Inflammatory macrophage treated with lipopolysaccharide for 1 hour (primary cell): Measurements from ENCODE around the gene FOXP1.

ENCODE experiments used
- DNase-seq, 2 donors: peaks; one replicate each; pipeline ENCODE4 v3.0.0-alpha.2; 2020 to 2022

Gene FOXP1

GRCh38 chr3:71064291-71064955 is 519.1 kb downstream of the FOXP1 start:
- peak; percentile 34 to 52 for DNase-seq

- peak; percentile 80 to 85 for DNase-seq
Observed at GRCh38 chr3:71063773-71064290, 519.7 kb downstream of the FOXP1 start.

GRCh38 chr3:71062952-71063772 is 520.4 kb downstream of the FOXP1 start:
- DNase-seq = peak; percentile 34 to 74

GRCh38 chr3:71062037-71062932 is 521.2 kb downstream of the FOXP1 start:
- peak in 1 of 2 donors; percentile 7 for DNase-seq

- no peak for DNase-seq
Observed at GRCh38 chr3:71061581-71061980, 521.9 kb downstream of the FOXP1 start.

- no peak for DNase-seq
Observed at GRCh38 chr3:71061037-71061436, 522.5 kb downstream of the FOXP1 start.

- no peak for DNase-seq
Observed at GRCh38 chr3:71060536-71060935, 523.0 kb downstream of the FOXP1 start.

GRCh38 chr3:71057526-71057894 is 526.0 kb downstream of the FOXP1 start:
- no peak for DNase-seq

- no peak for DNase-seq
Observed at GRCh38 chr3:71056327-71056726, 527.2 kb downstream of the FOXP1 start.

- DNase-seq = no peak
Observed at GRCh38 chr3:71055257-71056001, 528.1 kb downstream of the FOXP1 start.

- no peak for DNase-seq
Observed at GRCh38 chr3:71054312-71054711, 529.2 kb downstream of the FOXP1 start.

- DNase-seq = no peak
Observed at GRCh38 chr3:71053495-71053894, 530.0 kb downstream of the FOXP1 start.

- no peak for DNase-seq
Observed at GRCh38 chr3:71052716-71053115, 530.8 kb downstream of the FOXP1 start.

GRCh38 chr3:71051893-71052687 is 531.4 kb downstream of the FOXP1 start:
- no peak for DNase-seq

- DNase-seq = no peak
Observed at GRCh38 chr3:71051259-71051595, 532.3 kb downstream of the FOXP1 start.

- no peak for DNase-seq
Observed at GRCh38 chr3:71050538-71051258, 532.8 kb downstream of the FOXP1 start.

- DNase-seq = no peak
Observed at GRCh38 chr3:71050166-71050537, 533.4 kb downstream of the FOXP1 start.

GRCh38 chr3:71048948-71049347 is 534.6 kb downstream of the FOXP1 start:
- DNase-seq = no peak

GRCh38 chr3:71047616-71048531 is 535.7 kb downstream of the FOXP1 start:
- no peak for DNase-seq

- DNase-seq = no peak
Observed at GRCh38 chr3:71046791-71047190, 536.7 kb downstream of the FOXP1 start.
